GM12873 (cell line): ENCODE measurements around the gene DBI.

Source experiments
- TF ChIP-seq, protein P1 (sequence below): IDR thresholded peaks from 2 replicates; pipeline ENCODE4 v1.5.1; 2012; ENCODE audit warnings: low read depth, mild to moderate bottlenecking, moderate library complexity, low read length, control low read depth; ENCODE audit not compliant: insufficient read depth; ENCODE audit errors: missing control alignments

Gene DBI

DNA sequence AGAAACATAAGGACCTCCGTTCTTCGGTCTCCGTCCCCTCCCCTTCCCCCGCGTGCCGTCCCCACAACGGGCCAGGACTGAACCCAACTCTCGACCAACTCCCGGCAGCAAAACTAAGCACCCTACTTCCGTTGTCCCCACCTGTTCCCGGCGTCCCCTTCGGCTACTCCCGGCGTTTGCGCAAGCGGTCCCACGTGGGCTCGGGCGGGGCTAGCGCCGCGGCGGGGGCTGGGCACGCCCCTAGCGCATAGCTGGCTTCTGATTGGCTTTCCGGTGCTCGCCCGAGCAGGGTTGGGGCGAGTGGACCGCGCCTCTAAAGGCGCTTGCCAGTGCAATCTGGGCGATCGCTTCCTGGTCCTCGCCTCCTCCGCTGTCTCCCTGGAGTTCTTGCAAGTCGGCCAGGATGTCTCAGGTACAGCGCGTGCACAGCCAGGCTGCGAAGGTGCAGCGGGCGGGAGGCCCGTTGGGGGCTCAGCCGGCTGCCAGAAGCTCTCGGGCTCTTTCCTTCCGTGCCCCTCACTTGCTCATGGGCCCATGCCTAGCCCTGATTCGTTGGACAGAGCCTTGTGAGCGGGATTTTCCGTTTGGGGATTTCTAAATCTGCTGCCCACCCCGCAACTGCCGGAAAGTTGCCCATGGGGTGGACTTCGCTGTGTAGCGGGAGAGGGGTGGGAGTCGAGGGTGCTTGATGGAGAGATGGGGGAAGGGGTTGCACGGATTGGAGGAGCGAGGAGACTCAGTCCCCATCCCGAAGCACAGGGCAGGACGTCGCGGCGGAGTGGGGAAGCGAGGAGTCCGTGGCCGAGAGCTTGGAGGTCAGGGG lies at the start of gene DBI, which contains the start of gene C2orf76:
Gene DBI, plus strand, starts transcription at position 329 of the 823 bp plus-strand sequence. Its CDS starts 75 bp downstream, at position 404.
Gene C2orf76, minus strand, starts transcription at position 186 of the 823 bp plus-strand sequence. CDS start 26,875 bp downstream, outside the sequence.
- TF ChIP-seq, protein P1, sequence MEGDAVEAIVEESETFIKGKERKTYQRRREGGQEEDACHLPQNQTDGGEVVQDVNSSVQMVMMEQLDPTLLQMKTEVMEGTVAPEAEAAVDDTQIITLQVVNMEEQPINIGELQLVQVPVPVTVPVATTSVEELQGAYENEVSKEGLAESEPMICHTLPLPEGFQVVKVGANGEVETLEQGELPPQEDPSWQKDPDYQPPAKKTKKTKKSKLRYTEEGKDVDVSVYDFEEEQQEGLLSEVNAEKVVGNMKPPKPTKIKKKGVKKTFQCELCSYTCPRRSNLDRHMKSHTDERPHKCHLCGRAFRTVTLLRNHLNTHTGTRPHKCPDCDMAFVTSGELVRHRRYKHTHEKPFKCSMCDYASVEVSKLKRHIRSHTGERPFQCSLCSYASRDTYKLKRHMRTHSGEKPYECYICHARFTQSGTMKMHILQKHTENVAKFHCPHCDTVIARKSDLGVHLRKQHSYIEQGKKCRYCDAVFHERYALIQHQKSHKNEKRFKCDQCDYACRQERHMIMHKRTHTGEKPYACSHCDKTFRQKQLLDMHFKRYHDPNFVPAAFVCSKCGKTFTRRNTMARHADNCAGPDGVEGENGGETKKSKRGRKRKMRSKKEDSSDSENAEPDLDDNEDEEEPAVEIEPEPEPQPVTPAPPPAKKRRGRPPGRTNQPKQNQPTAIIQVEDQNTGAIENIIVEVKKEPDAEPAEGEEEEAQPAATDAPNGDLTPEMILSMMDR: no peak

DNA sequence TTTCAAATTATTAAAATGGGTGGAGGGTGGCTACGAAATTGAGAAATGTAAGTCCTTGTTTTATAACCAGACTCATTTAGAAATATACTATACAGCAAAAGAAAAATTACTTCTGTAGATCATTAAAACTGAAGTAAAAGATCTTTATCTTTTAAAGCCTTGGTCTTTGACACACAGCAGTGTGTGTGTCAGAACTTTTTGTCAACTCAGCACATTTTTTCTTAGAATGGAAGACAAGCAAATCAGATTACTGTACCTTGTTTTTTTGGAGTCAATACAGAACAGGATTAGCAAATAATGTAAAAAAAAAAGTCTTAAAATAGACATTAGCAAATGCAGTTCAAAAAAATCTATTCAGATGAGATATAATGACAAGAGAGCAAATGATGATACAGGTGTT lies 49.2 kb upstream of the DBI start:
- TF ChIP-seq, protein P1: no peak

DNA sequence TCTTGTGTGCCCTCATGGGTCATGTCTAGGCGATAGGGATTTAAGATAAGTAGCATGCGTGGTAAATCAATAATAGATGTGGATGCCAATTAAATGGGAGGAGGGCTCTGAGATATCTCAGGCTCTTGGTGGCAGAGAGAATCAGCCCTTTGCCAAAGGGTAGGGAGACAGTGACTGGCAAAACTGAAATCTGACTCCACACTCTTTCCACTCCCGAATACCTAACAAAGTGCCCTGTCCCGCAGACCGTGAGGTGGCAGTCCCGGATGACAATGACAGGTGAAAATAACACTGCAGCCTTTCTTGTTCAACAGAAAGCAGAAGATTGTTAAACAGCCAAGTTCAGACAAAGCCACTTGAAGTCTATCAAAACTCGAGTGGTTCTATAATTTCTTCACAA lies 47.2 kb upstream of the DBI start:
- TF ChIP-seq, protein P1: no peak

DNA sequence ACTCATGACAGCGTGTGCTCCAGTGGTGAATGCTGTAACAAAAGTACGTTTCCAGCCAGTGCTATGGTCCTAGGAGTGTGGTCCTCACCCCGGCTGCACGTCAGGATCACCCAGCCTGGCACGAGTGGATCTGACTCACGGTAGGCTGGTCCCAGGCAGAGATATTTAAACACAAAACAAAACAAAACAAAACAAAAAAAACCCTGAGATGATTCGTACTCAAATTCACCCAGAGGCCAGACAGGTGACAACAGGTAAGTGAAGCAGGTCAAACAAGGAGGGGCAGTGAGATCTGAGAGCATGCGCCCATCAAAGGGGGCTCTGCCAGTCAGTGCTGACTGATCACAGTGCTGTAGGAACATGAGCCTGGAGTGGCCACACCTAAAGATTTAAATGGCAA lies 43.3 kb upstream of the DBI start:
- TF ChIP-seq, protein P1: no peak

DNA sequence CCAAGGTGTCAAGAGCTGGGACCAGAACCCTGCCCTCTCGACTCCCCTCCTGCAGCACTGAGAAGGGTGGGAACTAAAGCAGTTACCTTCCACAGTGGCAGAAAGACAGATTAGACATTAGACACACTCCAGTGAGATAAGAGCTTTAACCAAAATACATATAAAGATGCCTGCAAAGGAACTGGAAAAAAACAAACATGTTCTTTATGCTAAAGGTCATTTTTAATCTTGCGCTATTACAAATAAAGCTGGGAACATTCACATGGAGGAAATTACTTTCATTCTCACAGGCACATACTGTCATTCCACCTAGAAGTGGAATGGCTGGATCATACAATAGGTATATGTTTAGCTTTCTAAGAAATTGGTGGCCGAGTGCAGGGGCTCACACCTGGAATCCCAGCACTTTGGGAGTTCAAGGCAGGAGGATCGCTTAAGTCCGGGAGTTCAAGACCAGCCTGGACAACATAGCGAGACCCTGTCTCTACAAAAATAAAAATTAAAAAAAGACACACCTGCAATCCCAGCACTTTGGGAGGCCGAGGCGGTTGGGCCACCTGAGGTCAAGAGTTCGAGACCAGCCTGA lies 42.0 kb upstream of the DBI start:
- TF ChIP-seq, protein P1: no peak

DNA sequence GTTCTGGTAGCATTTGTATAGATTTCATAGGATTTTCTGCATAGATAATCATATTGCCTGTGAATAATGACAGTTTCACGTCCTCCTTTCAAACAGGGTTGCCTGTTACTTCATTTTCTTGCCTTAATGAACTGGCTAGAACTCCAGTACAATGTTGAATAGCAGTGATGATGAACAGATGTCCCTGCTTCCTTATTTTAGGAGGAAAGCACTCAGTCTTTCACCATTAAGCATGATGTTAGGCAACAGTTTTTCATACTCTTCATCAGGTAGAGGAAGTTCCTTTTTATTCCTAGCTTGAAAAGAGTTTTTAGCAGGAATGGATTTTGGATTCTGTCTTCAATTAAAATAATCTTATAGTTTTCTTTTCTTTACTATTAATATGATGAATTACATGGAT lies 39.8 kb upstream of the DBI start:
- TF ChIP-seq, protein P1: no peak

DNA sequence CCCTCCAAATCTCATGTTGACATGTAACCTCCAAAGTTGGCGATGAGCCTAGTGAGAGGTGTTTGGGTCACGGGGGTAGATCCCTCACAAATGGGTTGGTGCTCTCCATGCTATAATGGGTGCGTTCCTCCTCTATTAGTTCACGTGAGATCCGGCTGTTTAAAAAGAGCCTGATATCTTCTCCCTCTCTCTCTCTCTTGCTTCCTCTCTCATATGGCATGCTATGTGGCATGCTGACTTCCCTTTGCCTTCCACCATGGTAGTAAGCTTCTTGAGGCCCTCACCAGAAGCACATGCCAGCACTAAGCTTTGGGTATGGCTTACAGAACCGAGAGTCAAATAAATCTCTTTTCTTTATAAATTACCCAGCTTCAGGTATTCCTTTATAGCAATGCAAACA lies 39.3 kb upstream of the DBI start:
- TF ChIP-seq, protein P1: no peak
